GM18867 (cell line): Measurements from ENCODE around the gene CPE.

Experiments used
- ATAC-seq: cut with Tn5 transposase; IDR thresholded peaks from one replicate; pipeline ENCODE4 v1.9.1; 2021; ENCODE audit warnings: mild to moderate bottlenecking, moderate library complexity; ENCODE audit not compliant: unreplicated experiment

CPE gene

DNA sequence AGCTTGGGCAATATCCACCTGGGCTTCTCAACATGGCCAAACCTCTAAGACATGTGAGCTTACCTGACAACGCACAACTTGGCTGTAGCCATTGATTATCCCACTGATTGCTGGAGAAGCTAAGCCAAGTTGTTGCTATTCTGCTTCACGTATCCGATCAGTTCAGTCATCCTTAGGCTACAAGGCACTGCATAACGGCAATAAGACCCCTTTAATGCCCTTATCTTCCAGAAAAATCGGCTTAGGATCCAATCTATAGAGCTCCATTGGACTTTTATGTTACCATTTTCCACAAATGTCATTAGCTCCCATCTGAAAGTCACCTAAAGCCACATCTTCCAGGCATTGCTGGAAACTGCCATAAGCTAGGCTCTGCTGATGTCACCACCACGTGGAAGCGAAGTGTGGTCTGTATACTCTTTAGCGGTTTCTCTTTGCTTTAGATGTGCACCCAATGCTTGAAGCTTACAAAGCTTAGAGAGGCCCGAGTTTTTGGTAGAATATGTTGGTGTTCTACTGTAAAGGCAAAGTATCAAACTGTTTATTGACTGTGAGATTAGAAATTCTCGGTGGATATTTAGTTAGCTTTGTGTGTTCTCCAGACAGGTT is 163.1 kb downstream of the CPE start:
- no peak for ATAC-seq

DNA sequence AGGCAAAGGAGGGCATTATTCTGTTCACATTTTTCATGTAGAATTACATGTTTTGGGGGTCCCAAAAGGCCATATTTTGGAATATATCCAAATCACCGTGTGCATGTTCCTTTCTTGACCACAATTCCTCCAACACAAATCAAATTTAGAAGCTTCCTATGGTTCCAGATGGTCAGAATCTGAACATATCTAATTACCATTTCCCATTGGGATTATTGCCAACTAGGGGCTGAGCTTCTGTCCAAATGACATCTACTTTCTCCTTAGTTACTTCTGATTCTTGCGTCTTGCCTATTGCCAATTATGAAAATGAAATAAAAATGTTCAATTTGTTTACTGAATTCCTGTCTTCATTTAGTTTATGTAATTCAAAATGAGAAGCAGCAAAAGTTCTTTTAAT is 163.7 kb downstream of the CPE start:
- ATAC-seq = no peak
